K562 (cell line): ENCODE data around the gene KNL1. TPM values are rescaled to one million over a fixed set of nuclear protein-coding genes. Genes with fewer than 3 reads are reported as not detected.

Source experiments
- ATAC-seq: fragments of 200-7000 bp; cut with Tn5 transposase; 3 replicates; pipeline ENCODE4 v1.9.1; 2020; ENCODE audit warnings: moderate library complexity
- BruUV-seq: library from RNA; stranded (reverse); fragments of 400-500 nt; replicated peaks from 2 replicates; lab custom pipeline; 2021; lab: Mats Ljungman, UMichigan
- CTCF ChIA-PET: fragments of 300-600 bp; formaldehyde crosslinking; extraction: SDS; loops from one replicate; lab custom pipeline; 2021; ENCODE audit warnings: low intra/inter-chr PET ratio; lab: Yijun Ruan, JAX
- POLR2A ChIA-PET: fragments of 300-600, 350-650 bp; sonication (Branson Sonifier 250); formaldehyde crosslinking; extraction: SDS; loops from one replicate; lab custom pipeline; 2021; ENCODE audit warnings: antibody characterized with exemption, inconsistent platforms; lab: Yijun Ruan, JAX
- DNase-seq, 4 experiments: peaks; one replicate each; pipeline versions ENCODE4 v3.0.0 to v3.0.0-alpha.2; 2011 to 2018; ENCODE audit warnings: low spot score in 3 of 4, mixed read lengths in 3 of 4; ENCODE audit errors: extremely low read depth in 1 of 4
- FAIRE-seq: peaks from 2 replicates; lab custom pipeline; 2011; peaks lifted over from hg19 to GRCh38; lab: Jason Lieb, UNC
- H2AFZ ChIP-seq: 2 replicates; pipeline ENCODE4 v1.6.0; 2011; ENCODE audit warnings: low read depth, low read length, control low read depth, inconsistent platforms
- H3K27ac ChIP-seq: fragments of 200-600 bp; 3 replicates; pipeline ENCODE4 v1.8.0; 2011; ENCODE audit warnings: low read depth, mild to moderate bottlenecking, control low read depth, inconsistent platforms, low read length, moderate library complexity, mixed read lengths; ENCODE audit errors: extremely low read depth
- H3K27me3 ChIP-seq, 2 experiments: fragments of 300-600 bp in 1 of 2; 2 replicates in 1 of 2; 3 replicates in 1 of 2; pipeline versions ENCODE4 v1.6.0 to v1.8.0; 2011; ENCODE audit warnings: inconsistent platforms in 2 of 2, low read length in 2 of 2, mild to moderate bottlenecking in 1 of 2, mixed read lengths in 1 of 2, moderate library complexity in 1 of 2; ENCODE audit not compliant: control insufficient read depth in 2 of 2, insufficient read depth in 2 of 2
- H3K36me3 ChIP-seq: fragments of 300-600 bp; 3 replicates; pipeline ENCODE4 v1.8.0; 2011; ENCODE audit warnings: mild to moderate bottlenecking, low read length, inconsistent platforms; ENCODE audit not compliant: control insufficient read depth, insufficient read depth
- H3K4me1 ChIP-seq, 2 experiments: fragments of 200-600 bp in 1 of 2; replicated peaks in 1 of 2; 2 replicates in 1 of 2; 3 replicates in 1 of 2; pipeline versions ENCODE4 v1.5.1 to v1.8.0; 2011; ENCODE audit warnings: inconsistent platforms in 2 of 2, low read length in 2 of 2, mild to moderate bottlenecking in 1 of 2, mixed read lengths in 1 of 2, moderate library complexity in 1 of 2; ENCODE audit not compliant: control insufficient read depth in 2 of 2, insufficient read depth in 2 of 2
- H3K4me2 ChIP-seq: 2 replicates; pipeline ENCODE4 v1.6.1; 2011; ENCODE audit warnings: low read length, control low read depth, inconsistent platforms, mixed read lengths; ENCODE audit not compliant: insufficient read depth
- H3K4me3 ChIP-seq: fragments of 200-600 bp; sonication (generic), shearing (Covaris generic); 2 replicates; pipeline ENCODE4 v1.5.1; 2016; ENCODE audit warnings: control low read depth, inconsistent platforms
- H3K79me2 ChIP-seq: fragments of 200-600 bp; 3 replicates; pipeline ENCODE4 v1.8.0; 2011; ENCODE audit warnings: low read length, inconsistent platforms; ENCODE audit not compliant: control insufficient read depth, insufficient read depth
- H3K9ac ChIP-seq, 2 experiments: 2 replicates each; pipeline versions ENCODE4 v1.6.0 to v1.6.1; 2011; ENCODE audit warnings: low read depth in 2 of 2, low read length in 2 of 2, control low read depth in 1 of 2, inconsistent platforms in 1 of 2, mild to moderate bottlenecking in 1 of 2, mixed read lengths in 1 of 2; ENCODE audit not compliant: insufficient read depth in 1 of 2
- H3K9me1 ChIP-seq: one replicate; pipeline ENCODE4 v1.6.0; 2011; ENCODE audit warnings: inconsistent platforms, mild to moderate bottlenecking, low read length, moderate library complexity; ENCODE audit not compliant: control insufficient read depth, insufficient read depth
- H3K9me3 ChIP-seq: replicated peaks from 2 replicates; pipeline ENCODE4 v1.5.1; 2011; ENCODE audit warnings: low read depth, low read length, inconsistent platforms; ENCODE audit not compliant: control insufficient read depth, insufficient read depth
- H4K20me1 ChIP-seq: replicated peaks from 2 replicates; pipeline ENCODE4 v1.6.1; 2011; ENCODE audit warnings: low read length, inconsistent platforms, mixed read lengths; ENCODE audit not compliant: control insufficient read depth, insufficient read depth
- ARID4B ChIP-seq: sonication (generic); formaldehyde crosslinking; IDR thresholded peaks from 2 replicates; pipeline ENCODE4 v1.8.0; 2022; ENCODE audit warnings: mild to moderate bottlenecking, missing genetic modification reagents
- BRD9 ChIP-seq: fragments of 450-650 bp; IDR thresholded peaks from 2 replicates; pipeline ENCODE4 v1.6.1; 2018; ENCODE audit warnings: low read depth; ENCODE audit not compliant: partially characterized antibody
- DNMT1 ChIP-seq: fragments of 450-650 bp; IDR thresholded peaks from 2 replicates; pipeline ENCODE4 v1.6.1; 2016; ENCODE audit warnings: antibody characterized with exemption, mild to moderate bottlenecking
- DPF2 ChIP-seq: fragments of 450-650 bp; IDR thresholded peaks from 2 replicates; pipeline ENCODE4 v1.6.1; 2016
- HMG20B ChIP-seq: fragments of 250-450 bp; sonication (Bioruptor Pico); IDR thresholded peaks from 2 replicates; pipeline ENCODE4 v1.5.0; 2021; ENCODE audit warnings: mild to moderate bottlenecking
- ILK ChIP-seq: fragments of 450-650 bp; IDR thresholded peaks from 2 replicates; pipeline ENCODE4 v1.6.1; 2016; ENCODE audit warnings: missing genetic modification characterization, low read depth, mild to moderate bottlenecking, missing compliant biosample characterization, moderate library complexity, borderline replicate concordance
- JUND ChIP-seq, 2 experiments: IDR thresholded peaks; 2 replicates in 1 of 2; 3 replicates in 1 of 2; pipeline ENCODE4 v1.6.1; 2011; ENCODE audit warnings: borderline replicate concordance in 2 of 2, low read depth in 2 of 2, low read length in 2 of 2, improper control_type of control experiment in 1 of 2, missing biosample characterization in 1 of 2, missing genetic modification characterization in 1 of 2, missing genetic modification reagents in 1 of 2
- SRF ChIP-seq, 2 experiments: fragments of 250-450, 450-650 bp in 1 of 2; sonication (Bioruptor Pico) in 1 of 2; sonication (generic) in 1 of 2; formaldehyde crosslinking; IDR thresholded peaks; 2 replicates each; pipeline versions ENCODE4 v1.5.0 to v1.5.1; 2020 to 2022; ENCODE audit warnings: mild to moderate bottlenecking in 1 of 2, missing genetic modification reagents in 1 of 2
- ZC3H8 ChIP-seq: fragments of 450-650 bp; IDR thresholded peaks from 2 replicates; pipeline ENCODE4 v1.6.1; 2017
- ZNF165 ChIP-seq: fragments of 250-450 bp; sonication (Bioruptor Pico); IDR thresholded peaks from 2 replicates; pipeline ENCODE4 v1.4.0; 2020; ENCODE audit warnings: borderline replicate concordance
- ZNF740 ChIP-seq, 3 experiments: fragments of 200-800 bp in 1 of 3; sonication (Bioruptor generic) in 1 of 3; sonication (generic) in 1 of 3; formaldehyde crosslinking in 1 of 3; IDR thresholded peaks; 2 replicates each; pipeline versions ENCODE4 v1.6.1 to v1.8.0; 2016 to 2022; ENCODE audit warnings: mild to moderate bottlenecking in 2 of 3, missing compliant biosample characterization in 2 of 3, missing genetic modification characterization in 2 of 3, missing genetic modification reagents in 1 of 3
- WGBS: fragments of 100-300 bp; shearing (Covaris generic); methylation state at CpG from one replicate; pipeline ENCODE4 v1.1.6; 2016; ENCODE audit warnings: low coverage, mixed read lengths; ENCODE audit not compliant: insufficient coverage; ENCODE audit errors: missing lambda C conversion rate; 5-methylcytosine and 5-hydroxymethylcytosine counted together
- in situ Hi-C: fragments of 300-500 bp; cut with MboI; formaldehyde crosslinking; loops from 4 replicates; pipeline ENCODE4 v1.15.0; 2018; ENCODE audit warnings: inconsistent platforms, mixed read lengths
- intact Hi-C: fragments of 100-400 bp; cut with micrococcal nuclease; formaldehyde crosslinking; loops from 2 replicates; pipeline ENCODE4 v1.14.2; 2022
- polyA plus RNA-seq, 8 experiments: library from polyadenylated mRNA; depleted of rRNA in 4 of 8; stranded (reverse) in 5 of 8; unstranded in 3 of 8; fragments of >200 nt; fragmentation: Nextera tagmentation in 2 of 8; fragmentation: Illumina TruSeq in 1 of 8; extraction: Ambion mirVana in 2 of 8; extraction: Trizol in 1 of 8; gene quantifications; 2 replicates each; pipeline versions ENCODE4 v1.2.1 to v1.2.3, GENCODE V29; 2011 to 2014; ENCODE audit warnings: inconsistent platforms in 1 of 8, missing spikeins in 1 of 8
- total RNA-seq, 7 experiments: library from RNA; depleted of rRNA in 6 of 7; stranded (reverse); fragments of >200 nt in 6 of 7; fragmentation: Illumina TruSeq in 2 of 7; extraction: Trizol in 2 of 7; gene quantifications; 2 replicates each; pipeline versions ENCODE4 v1.2.1 to v1.2.3, GENCODE V29; 2011 to 2021; ENCODE audit warnings: low replicate concordance in 1 of 7
- TF ChIP-seq, protein P1 (sequence below), 2 experiments: fragments of 150-350 bp in 1 of 2; IDR thresholded peaks; 2 replicates each; pipeline ENCODE4 v1.6.1; 2012 to 2016; ENCODE audit warnings: low read depth in 2 of 2, low read length in 2 of 2, mild to moderate bottlenecking in 1 of 2, moderate library complexity in 1 of 2

KNL1 gene
- total and polyA plus RNA-seq, 9 of the 15 experiments (the other 6 are each of a cell fraction or from before 2014, with no cell fraction given), result 14.5 to 65.4 (median 34.6) TPM

- ChIA-PET POLR2A (interaction anchor here (0.6 to 1.1 kb wide), 4 partner anchors 17 to 537 kb away, joined by 3 read pairs; no protein-coding TSS in a partner anchor), CTCF (no interaction called here)
- no peaks in the 10 kb centered on the region for H3K27me3 ChIP-seq
- peak overlapping the region; percentile 62 for H3K4me2 ChIP-seq
- H3K9me3 ChIP-seq, result no peaks in the 10 kb centered on the region
- H3K9ac ChIP-seq, result no peak overlapping the region; a peak in 1 of 4 replicates
- peaks cover 18% of the 10 kb centered on the region; the same call in 2 of the 3 replicates for H3K36me3 ChIP-seq
- H3K9me1 ChIP-seq, result no peaks in the 10 kb centered on the region
- H2AFZ ChIP-seq, result peak overlapping the region; percentile 94
- ATAC-seq, result peak; percentile 58
- no peaks in the 10 kb centered on the region for H4K20me1 ChIP-seq
- BruUV-seq, result no TSS peak
- whole genome bisulfite sequencing, result 19% methylated on average over 7 of the region's 7 CpGs
- in situ Hi-C loops (no loop called here), intact Hi-C loops (loop anchor here (1.0 to 10.0 kb wide), 2 partner anchors 27 to 188 kb away; partner anchors contain the start of genes KNL1 and RMDN3)
- peak; percentile 86 for FAIRE-seq
- DNase-seq, result peak in 3 of 4 experiments; percentile 24 to 80 (median 58)
- H3K4me1 ChIP-seq, result peaks cover 20 to 25% of the 10 kb centered on the region in 2 experiments; a peak in 4 of 5 replicates
- H3K4me3 ChIP-seq, result no peak overlapping the region
- peaks cover 54% of the 10 kb centered on the region for H3K79me2 ChIP-seq
- H3K27ac ChIP-seq, result no peak overlapping the region
- TF ChIP-seq DNMT1 (no peak), ILK (tag) (no peak), BRD9 (peak; percentile 24), ZNF165 (CRISPR knock-in tag) (no peak), JUND (IDR thresholded peaks at IDR 0.05; ENCODE audit: borderline replicate concordance, low read depth, low read length) (0 out of 2 replicates have a peak, but pooled peaks have one; percentile 20), JUND (tag; IDR thresholded peaks at IDR 0.05; ENCODE audit: borderline replicate concordance, low read depth, low read length) (no peak; the same call in 2 of the 3 replicates), ARID4B (CRISPR knock-in tag) (no peak), SRF (CRISPR knock-in tag; IDR thresholded peaks at IDR 0.05) (no peak), ZNF740 (CRISPR knock-in tag; IDR thresholded peaks at IDR 0.05) (no peak), ZNF740 (tag; IDR thresholded peaks at IDR 0.05) (no peak), ZC3H8 (no peak), HMG20B (CRISPR knock-in tag) (no peak), DPF2 (no peak)
- TF ChIP-seq, protein P1, sequence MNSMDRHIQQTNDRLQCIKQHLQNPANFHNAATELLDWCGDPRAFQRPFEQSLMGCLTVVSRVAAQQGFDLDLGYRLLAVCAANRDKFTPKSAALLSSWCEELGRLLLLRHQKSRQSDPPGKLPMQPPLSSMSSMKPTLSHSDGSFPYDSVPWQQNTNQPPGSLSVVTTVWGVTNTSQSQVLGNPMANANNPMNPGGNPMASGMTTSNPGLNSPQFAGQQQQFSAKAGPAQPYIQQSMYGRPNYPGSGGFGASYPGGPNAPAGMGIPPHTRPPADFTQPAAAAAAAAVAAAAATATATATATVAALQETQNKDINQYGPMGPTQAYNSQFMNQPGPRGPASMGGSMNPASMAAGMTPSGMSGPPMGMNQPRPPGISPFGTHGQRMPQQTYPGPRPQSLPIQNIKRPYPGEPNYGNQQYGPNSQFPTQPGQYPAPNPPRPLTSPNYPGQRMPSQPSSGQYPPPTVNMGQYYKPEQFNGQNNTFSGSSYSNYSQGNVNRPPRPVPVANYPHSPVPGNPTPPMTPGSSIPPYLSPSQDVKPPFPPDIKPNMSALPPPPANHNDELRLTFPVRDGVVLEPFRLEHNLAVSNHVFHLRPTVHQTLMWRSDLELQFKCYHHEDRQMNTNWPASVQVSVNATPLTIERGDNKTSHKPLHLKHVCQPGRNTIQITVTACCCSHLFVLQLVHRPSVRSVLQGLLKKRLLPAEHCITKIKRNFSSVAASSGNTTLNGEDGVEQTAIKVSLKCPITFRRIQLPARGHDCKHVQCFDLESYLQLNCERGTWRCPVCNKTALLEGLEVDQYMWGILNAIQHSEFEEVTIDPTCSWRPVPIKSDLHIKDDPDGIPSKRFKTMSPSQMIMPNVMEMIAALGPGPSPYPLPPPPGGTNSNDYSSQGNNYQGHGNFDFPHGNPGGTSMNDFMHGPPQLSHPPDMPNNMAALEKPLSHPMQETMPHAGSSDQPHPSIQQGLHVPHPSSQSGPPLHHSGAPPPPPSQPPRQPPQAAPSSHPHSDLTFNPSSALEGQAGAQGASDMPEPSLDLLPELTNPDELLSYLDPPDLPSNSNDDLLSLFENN (IDR thresholded peaks at IDR 0.05; ENCODE audit: low read depth in 2 of 2, low read length in 2 of 2), result no peak
Observed at GRCh38 chr15:40567111-40567510, 26.9 kb upstream of the KNL1 start.
